Measurements from ENCODE around the gene MS4A5.

The MS4A5 gene

GRCh38 chr11:60485987-60486386 lies 56.6 kb downstream of the MS4A5 start:
- no peak for DNase-seq

GRCh38 chr11:60492488-60493009 lies 63.2 kb downstream of the MS4A5 start, which contains the start of gene MS4A12:
Gene MS4A12 (plus strand): TSS chr11:60492778. CDS start chr11:60497319, 4,541 bp downstream.
- no peak for DNase-seq

- no peak for DNase-seq
Observed at GRCh38 chr11:60493454-60493853, 64.1 kb downstream of the MS4A5 start.
